Measurements from ENCODE around the gene MARCHF2.

DNA sequence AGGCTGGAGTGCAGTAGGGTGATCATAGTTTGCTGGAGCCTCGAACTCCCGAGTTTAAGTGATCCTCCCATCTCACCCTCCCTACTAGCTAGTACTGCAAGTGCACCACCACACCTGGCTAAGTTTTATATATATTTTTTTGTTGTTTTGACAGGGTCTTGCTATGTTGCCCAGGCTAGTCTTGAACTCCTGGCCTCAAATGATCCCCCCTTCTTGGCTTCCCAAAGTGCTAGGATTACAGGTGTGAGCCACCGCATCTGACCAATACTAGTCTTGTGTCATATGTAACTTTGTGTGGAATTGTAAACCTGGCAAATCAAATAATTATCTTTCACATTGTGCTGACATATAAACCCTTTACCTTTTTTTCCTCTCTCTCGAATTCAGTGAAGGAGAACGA is 41.9 kb downstream of the MARCHF2 start:
- TF ChIP-seq, protein P1, sequence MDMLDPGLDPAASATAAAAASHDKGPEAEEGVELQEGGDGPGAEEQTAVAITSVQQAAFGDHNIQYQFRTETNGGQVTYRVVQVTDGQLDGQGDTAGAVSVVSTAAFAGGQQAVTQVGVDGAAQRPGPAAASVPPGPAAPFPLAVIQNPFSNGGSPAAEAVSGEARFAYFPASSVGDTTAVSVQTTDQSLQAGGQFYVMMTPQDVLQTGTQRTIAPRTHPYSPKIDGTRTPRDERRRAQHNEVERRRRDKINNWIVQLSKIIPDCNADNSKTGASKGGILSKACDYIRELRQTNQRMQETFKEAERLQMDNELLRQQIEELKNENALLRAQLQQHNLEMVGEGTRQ (CRISPR knock-in tag; IDR thresholded peaks at IDR 0.05), result no peak
- TF ChIP-seq, protein P2, sequence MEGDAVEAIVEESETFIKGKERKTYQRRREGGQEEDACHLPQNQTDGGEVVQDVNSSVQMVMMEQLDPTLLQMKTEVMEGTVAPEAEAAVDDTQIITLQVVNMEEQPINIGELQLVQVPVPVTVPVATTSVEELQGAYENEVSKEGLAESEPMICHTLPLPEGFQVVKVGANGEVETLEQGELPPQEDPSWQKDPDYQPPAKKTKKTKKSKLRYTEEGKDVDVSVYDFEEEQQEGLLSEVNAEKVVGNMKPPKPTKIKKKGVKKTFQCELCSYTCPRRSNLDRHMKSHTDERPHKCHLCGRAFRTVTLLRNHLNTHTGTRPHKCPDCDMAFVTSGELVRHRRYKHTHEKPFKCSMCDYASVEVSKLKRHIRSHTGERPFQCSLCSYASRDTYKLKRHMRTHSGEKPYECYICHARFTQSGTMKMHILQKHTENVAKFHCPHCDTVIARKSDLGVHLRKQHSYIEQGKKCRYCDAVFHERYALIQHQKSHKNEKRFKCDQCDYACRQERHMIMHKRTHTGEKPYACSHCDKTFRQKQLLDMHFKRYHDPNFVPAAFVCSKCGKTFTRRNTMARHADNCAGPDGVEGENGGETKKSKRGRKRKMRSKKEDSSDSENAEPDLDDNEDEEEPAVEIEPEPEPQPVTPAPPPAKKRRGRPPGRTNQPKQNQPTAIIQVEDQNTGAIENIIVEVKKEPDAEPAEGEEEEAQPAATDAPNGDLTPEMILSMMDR (IDR thresholded peaks at IDR 0.05), result no peak
- no peak for TF ChIP-seq CREM (CRISPR knock-in tag; IDR thresholded peaks at IDR 0.05)

All from WTC11 (cell line).